Measurements from ENCODE around the gene SLC26A11. TPM values are rescaled to one million over a fixed set of nuclear protein-coding genes. Genes with fewer than 3 reads are reported as not detected.

SLC26A11 gene
- total RNA-seq, 1 donor: 12.2 TPM

DNA sequence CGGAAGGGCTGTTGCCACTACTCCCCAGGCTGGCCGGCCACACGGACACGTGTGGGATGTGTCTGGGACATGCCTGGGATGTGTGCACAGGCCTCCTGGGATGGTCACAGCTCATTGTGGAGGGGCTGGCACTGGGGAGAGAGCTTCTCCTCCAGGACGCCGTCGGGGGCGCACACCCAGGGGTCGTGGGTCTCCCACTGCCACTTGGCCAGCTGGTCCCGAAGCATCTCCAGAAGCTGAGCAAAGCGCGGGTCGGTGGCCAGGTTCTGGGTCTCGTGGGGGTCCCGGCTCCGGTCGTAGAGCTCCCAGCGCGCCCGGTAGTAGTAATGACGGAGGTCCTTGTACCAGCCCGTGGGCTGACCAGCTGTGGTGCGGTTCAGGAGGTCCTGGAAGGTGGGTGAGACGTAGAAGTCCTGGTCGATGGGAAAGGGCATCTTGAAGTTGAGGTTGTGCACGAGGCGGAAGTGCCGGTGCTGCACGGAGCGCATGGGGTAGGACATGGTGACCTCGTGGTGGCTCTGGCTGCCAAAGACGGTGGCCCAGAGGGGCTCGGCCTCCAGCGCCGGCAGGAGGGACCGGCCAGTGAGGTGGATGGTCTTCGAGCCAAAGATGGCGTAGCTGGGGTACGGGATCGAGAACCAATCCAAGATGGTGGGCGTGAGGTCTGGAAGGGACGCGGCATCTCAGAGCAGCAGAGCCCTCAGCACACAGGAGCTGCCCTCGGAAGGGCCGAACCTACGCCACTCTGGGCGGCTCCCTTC, 9.7 kb upstream of the SLC26A11 start:
- H3K4me3 ChIP-seq (ENCODE audit: low read depth, low read length): no peak overlapping the region
- no peak for DNase-seq (ENCODE audit: low read depth)
- TF ChIP-seq, protein P1, sequence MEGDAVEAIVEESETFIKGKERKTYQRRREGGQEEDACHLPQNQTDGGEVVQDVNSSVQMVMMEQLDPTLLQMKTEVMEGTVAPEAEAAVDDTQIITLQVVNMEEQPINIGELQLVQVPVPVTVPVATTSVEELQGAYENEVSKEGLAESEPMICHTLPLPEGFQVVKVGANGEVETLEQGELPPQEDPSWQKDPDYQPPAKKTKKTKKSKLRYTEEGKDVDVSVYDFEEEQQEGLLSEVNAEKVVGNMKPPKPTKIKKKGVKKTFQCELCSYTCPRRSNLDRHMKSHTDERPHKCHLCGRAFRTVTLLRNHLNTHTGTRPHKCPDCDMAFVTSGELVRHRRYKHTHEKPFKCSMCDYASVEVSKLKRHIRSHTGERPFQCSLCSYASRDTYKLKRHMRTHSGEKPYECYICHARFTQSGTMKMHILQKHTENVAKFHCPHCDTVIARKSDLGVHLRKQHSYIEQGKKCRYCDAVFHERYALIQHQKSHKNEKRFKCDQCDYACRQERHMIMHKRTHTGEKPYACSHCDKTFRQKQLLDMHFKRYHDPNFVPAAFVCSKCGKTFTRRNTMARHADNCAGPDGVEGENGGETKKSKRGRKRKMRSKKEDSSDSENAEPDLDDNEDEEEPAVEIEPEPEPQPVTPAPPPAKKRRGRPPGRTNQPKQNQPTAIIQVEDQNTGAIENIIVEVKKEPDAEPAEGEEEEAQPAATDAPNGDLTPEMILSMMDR (IDR thresholded peaks at IDR 0.05; ENCODE audit: insufficient read depth, low read length): no peak

GRCh38 chr17:80212109-80212508, 8.1 kb upstream of the SLC26A11 start:
- no peak overlapping the region for H3K4me3 ChIP-seq (ENCODE audit: low read depth, low read length)
- TF ChIP-seq, protein P1 (IDR thresholded peaks at IDR 0.05; ENCODE audit: insufficient read depth, low read length): no peak
- DNase-seq (ENCODE audit: low read depth): no peak

DNA sequence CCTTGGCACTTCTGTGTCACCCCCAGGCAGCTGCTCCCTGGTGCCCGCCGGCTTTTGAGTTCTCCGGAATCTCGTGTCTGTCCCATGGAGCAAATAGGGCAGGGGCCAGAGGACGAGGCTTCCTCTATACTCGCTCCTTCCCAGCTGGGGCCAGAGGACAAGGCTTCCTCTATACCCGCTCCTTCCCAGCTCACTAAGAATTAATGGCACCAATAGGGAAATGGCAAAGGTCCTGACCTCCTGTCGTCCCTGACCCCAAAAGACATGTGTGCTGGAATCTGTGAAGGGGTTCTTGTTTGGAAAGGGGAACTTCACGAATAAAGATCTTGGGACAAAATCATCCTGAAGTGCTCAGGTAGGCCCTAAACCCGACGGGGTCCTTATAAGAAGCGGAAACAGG, 7.7 kb upstream of the SLC26A11 start:
- no peak for DNase-seq (ENCODE audit: low read depth)
- TF ChIP-seq, protein P1 (IDR thresholded peaks at IDR 0.05; ENCODE audit: insufficient read depth, low read length): no peak
- no peak overlapping the region for H3K4me3 ChIP-seq (ENCODE audit: low read depth, low read length)

GRCh38 chr17:80212962-80213642, 7.1 kb upstream of the SLC26A11 start:
- TF ChIP-seq, protein P1 (IDR thresholded peaks at IDR 0.05; ENCODE audit: insufficient read depth, low read length): no peak
- H3K4me3 ChIP-seq (ENCODE audit: low read depth, low read length): no peak overlapping the region
- DNase-seq (ENCODE audit: low read depth): no peak

DNA sequence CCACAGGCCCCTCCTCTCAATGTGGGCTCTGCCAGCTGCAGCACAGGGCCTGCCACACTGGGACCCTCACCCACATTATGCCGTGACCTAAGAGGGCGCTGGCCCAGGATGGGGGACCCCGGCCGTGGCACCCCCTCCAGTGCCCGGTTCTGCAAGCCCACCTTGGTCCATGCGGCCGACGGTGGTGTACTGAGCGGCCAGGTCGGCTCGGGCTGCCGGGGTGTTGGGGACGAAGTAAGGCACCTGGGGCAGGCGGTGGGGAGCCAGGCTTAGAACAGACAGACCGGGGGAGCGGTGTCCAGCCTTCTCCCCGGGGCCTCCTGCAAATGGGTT, 6.6 kb upstream of the SLC26A11 start:
- TF ChIP-seq, protein P1 (IDR thresholded peaks at IDR 0.05; ENCODE audit: insufficient read depth, low read length): no peak
- no peak overlapping the region for H3K4me3 ChIP-seq (ENCODE audit: low read depth, low read length)
- DNase-seq (ENCODE audit: low read depth): no peak

GRCh38 chr17:80214012-80214877, 6.0 kb upstream of the SLC26A11 start:
- H3K4me3 ChIP-seq (ENCODE audit: low read depth, low read length): no peak overlapping the region
- TF ChIP-seq, protein P1 (IDR thresholded peaks at IDR 0.05; ENCODE audit: insufficient read depth, low read length): no peak
- DNase-seq (ENCODE audit: low read depth): no peak
